Endodermal cell (in vitro differentiated cells): ENCODE results near the gene B4GALNT1. TPM values are rescaled to one million over a fixed set of nuclear protein-coding genes. Genes with fewer than 3 reads are reported as not detected.
A peak's percentile ranks its signal among the peaks of the same experiment; 100 is the strongest.

Source experiments
- DNase-seq: peaks from one replicate; pipeline ENCODE4 v3.0.0-alpha.2; 2017
- H3K27ac ChIP-seq: 2 replicates; pipeline ENCODE4 v1.5.1; 2013; ENCODE audit warnings: mild to moderate bottlenecking, low read depth, low read length, moderate library complexity
- H3K27me3 ChIP-seq: 2 replicates; pipeline ENCODE4 v1.6.1; 2013; ENCODE audit warnings: mild to moderate bottlenecking, low read length, moderate library complexity; ENCODE audit not compliant: insufficient read depth, control insufficient read depth, poor library complexity, severe bottlenecking
- H3K36me3 ChIP-seq: 2 replicates; pipeline ENCODE4 v1.7.0; 2013; ENCODE audit warnings: mild to moderate bottlenecking, low read length, moderate library complexity; ENCODE audit not compliant: control insufficient read depth, insufficient read depth
- H3K4me1 ChIP-seq: one replicate; pipeline ENCODE4 v1.7.0; 2013; ENCODE audit warnings: low read length; ENCODE audit not compliant: control insufficient read depth, insufficient read depth
- H3K4me3 ChIP-seq: 2 replicates; pipeline ENCODE4 v1.5.1; 2013; ENCODE audit warnings: mild to moderate bottlenecking, low read length, moderate library complexity
- H3K9ac ChIP-seq: 2 replicates; pipeline ENCODE4 v1.6.1; 2013; ENCODE audit warnings: mild to moderate bottlenecking, low read length, moderate library complexity; ENCODE audit not compliant: poor library complexity, severe bottlenecking; ENCODE audit errors: extremely low read depth
- H3K9me3 ChIP-seq: 2 replicates; pipeline ENCODE4 v1.6.1; 2013; ENCODE audit warnings: mild to moderate bottlenecking, low read length, moderate library complexity; ENCODE audit not compliant: control insufficient read depth
- H3K27ac Mint-ChIP-seq: 2 replicates; pipeline ENCODE4 v1.8.0; 2020; ENCODE audit warnings: mixed read lengths
- H3K27me3 Mint-ChIP-seq: 2 replicates; pipeline ENCODE4 v1.8.0; 2021; ENCODE audit warnings: mild to moderate bottlenecking, mixed read lengths; ENCODE audit not compliant: insufficient read depth
- H3K36me3 Mint-ChIP-seq: 2 replicates; pipeline ENCODE4 v1.8.0; 2020; ENCODE audit warnings: low read depth, mixed read lengths
- H3K4me1 Mint-ChIP-seq: 2 replicates; pipeline ENCODE4 v1.8.0; 2020; ENCODE audit warnings: mixed read lengths
- H3K4me3 Mint-ChIP-seq: 2 replicates; pipeline ENCODE4 v1.8.0; 2020; ENCODE audit warnings: mild to moderate bottlenecking, moderate library complexity, mixed read lengths
- H3K9me3 Mint-ChIP-seq: 2 replicates; pipeline ENCODE4 v1.8.0; 2020; ENCODE audit warnings: mild to moderate bottlenecking, mixed read lengths
- WGBS, 2 experiments: methylation state at CpG; one replicate each; pipeline versions ENCODE4 v1.1.5 to v1.1.7; 2013; ENCODE audit warnings: missing lambda C conversion rate in 2 of 2, mixed read lengths in 1 of 2; ENCODE audit not compliant: insufficient coverage in 1 of 2, insufficient read length in 1 of 2; 5-methylcytosine and 5-hydroxymethylcytosine counted together
- total RNA-seq, 2 donors: library from RNA; stranded (reverse); fragmentation: NEBNext Ultra II Directional in 1 of 2; extraction: Animal tissue kit (Norgen Biotek cat#: 25700) in 1 of 2; gene quantifications; 2 replicates in 1 of 2; 3 replicates in 1 of 2; pipeline ENCODE4 v1.2.1, GENCODE V29; 2021
- TF ChIP-seq, protein P1 (sequence below): fragments of 200-600 bp; sonication (generic); conservative IDR thresholded peaks from 2 replicates; pipeline ENCODE4 v1.5.0; 2021; ENCODE audit warnings: antibody characterized with exemption, mild to moderate bottlenecking

Gene B4GALNT1
- total RNA-seq, 2 donors from 2014 or later, result 0.49 to 0.66 TPM

DNA sequence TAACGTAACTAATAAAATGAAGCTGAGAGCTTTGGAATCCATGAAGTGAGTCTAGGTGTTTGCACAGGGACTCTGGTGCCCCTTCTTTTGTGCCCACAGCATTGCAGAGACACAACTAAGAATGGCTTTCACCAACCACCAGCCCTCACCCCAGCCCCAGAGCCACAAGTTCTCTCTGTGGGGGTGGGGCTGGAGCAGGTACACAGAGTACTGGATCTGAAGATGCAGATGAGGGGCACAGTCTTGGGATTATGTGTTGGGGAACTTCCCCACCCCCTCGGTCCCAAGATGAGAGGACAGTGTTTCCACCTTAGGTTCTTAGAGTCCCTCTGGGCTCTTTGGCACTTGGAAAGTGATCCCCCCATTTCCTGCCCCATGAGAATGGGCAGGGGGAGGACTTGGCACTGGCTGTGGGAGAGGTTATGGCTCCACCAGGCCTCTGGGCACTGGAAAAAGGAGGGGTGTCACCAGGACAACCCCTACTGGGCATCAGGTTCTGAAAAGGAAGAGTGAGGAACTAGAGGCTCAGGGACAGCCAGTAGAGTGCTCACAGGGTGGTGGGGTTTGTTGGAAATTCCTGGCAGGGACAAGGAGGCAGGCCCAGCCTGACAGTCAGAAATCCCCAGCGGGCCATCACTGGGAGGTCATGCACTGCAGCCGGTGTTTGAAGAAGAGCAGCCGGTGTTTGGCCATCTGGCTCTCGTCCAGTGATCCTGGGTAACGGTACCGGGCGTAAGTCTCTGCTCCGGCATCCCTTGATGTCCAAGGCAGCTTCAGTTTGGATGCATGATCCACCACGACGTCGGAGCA, 6.7 kb downstream of the B4GALNT1 start:
- H3K27ac Mint-ChIP-seq, result no peak overlapping the region

DNA sequence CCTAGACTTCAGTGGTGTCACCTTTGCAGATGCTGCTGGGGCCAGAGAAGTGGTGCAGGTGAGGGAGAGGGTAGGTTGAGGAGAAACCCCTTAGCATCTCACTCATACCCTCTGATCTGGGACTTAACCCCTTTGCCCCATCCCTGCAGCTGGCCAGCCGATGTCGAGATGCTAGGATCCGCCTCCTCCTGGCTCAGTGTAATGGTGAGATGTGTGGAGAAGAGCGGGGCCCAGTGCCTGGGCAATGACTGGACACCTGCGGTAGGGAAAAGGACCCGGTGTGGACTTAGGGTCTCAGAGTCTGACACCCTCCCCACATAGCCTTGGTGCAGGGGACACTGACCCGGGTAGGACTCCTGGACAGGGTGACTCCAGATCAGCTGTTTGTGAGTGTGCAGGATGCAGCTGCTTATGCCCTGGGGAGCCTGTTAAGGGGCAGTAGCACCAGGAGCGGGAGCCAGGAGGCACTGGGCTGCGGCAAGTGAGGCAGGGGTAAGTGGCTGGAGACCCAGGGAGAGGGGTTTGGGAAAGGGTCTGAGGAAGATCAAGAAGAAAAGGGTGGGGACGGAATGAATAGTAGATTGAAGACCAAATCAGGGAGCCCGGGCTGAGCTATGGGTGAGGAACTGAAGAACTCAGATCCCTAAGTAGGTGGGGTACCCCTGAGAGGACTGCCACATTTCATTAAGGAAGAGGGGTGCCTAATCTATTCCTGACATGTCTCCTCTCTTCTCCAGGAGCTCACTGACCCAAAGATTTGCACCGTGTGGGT, 7.6 kb downstream of the B4GALNT1 start:
- no peaks in the 10 kb centered on the region for H3K36me3 ChIP-seq
- H3K4me1 ChIP-seq, result no peaks in the 10 kb centered on the region
- Mint-ChIP-seq H3K27ac (no peak overlapping the region), H3K36me3 (no peaks in the 10 kb centered on the region), H3K4me1 (peaks cover 19% of the 10 kb centered on the region), H3K9me3 (no peaks in the 10 kb centered on the region), H3K4me3 (no peak overlapping the region), H3K27me3 (peaks cover 100% of the 10 kb centered on the region)
- TF ChIP-seq, protein P1, sequence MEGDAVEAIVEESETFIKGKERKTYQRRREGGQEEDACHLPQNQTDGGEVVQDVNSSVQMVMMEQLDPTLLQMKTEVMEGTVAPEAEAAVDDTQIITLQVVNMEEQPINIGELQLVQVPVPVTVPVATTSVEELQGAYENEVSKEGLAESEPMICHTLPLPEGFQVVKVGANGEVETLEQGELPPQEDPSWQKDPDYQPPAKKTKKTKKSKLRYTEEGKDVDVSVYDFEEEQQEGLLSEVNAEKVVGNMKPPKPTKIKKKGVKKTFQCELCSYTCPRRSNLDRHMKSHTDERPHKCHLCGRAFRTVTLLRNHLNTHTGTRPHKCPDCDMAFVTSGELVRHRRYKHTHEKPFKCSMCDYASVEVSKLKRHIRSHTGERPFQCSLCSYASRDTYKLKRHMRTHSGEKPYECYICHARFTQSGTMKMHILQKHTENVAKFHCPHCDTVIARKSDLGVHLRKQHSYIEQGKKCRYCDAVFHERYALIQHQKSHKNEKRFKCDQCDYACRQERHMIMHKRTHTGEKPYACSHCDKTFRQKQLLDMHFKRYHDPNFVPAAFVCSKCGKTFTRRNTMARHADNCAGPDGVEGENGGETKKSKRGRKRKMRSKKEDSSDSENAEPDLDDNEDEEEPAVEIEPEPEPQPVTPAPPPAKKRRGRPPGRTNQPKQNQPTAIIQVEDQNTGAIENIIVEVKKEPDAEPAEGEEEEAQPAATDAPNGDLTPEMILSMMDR, result no peak
- H3K9ac ChIP-seq, result no peak overlapping the region
- peak; percentile 42 for DNase-seq
- H3K27me3 ChIP-seq, result peaks cover 99% of the 10 kb centered on the region
- 78 to 90% methylated on average over 6 to 12 of the region's 12 CpGs for WGBS, 2 experiments
- H3K9me3 ChIP-seq, result no peaks in the 10 kb centered on the region
- no peak overlapping the region for H3K27ac ChIP-seq
- H3K4me3 ChIP-seq, result no peak overlapping the region

More for the DNA sequence above, 6.7 kb downstream of the B4GALNT1 start:
- H3K27ac ChIP-seq, result no peak overlapping the region
- no peaks in the 10 kb centered on the region for H3K9me3 ChIP-seq
- H3K4me3 ChIP-seq, result no peak overlapping the region
- Mint-ChIP-seq H3K27me3 (peaks cover 100% of the 10 kb centered on the region), H3K36me3 (no peaks in the 10 kb centered on the region), H3K9me3 (no peaks in the 10 kb centered on the region), H3K4me1 (peaks cover 10% of the 10 kb centered on the region), H3K4me3 (no peak overlapping the region)
- H3K4me1 ChIP-seq, result no peaks in the 10 kb centered on the region
- H3K27me3 ChIP-seq, result peaks cover 99% of the 10 kb centered on the region
- no peaks in the 10 kb centered on the region for H3K36me3 ChIP-seq
- TF ChIP-seq, protein P1, result no peak
- DNase-seq, result peak; percentile 46
- H3K9ac ChIP-seq, result no peak overlapping the region
- WGBS, 2 experiments, result 86 to 100% methylated on average over 4 to 13 of the region's 13 CpGs

DNA sequence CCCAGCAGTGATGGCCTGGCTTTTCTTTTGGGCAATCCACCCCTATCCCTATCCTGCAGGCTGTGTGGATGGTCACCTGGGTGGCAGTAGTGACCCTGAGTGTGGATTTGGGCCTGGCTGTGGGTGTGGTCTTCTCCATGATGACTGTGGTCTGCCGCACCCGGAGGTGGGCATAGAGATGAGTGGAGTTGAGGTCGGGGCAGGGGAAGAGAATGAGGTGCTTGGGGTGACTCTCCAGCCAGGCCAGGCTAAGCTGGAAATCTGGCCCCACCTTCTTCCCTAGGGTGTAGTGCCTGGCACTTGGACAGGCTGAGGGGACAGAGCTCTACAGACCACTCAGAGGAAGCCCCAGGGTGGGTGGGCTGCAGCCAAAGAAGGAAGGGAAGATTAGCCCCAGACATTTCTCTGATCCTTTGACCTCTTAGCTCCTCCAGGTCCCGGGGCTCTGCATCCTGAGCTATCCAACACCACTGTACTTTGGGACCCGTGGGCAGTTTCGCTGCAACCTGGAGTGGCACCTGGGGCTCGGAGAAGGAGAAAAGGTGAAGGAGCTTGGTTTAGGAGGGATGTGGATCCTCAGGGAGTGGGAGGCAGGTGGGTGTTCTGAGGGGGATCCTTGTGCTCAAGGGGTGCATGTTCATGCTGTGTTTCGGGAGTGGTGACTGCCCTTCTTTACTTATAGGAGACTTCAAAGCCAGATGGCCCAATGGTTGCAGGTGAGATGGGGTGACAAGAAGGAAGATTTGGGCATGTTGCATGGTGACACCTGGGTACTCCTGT, 8.4 kb downstream of the B4GALNT1 start:
- Mint-ChIP-seq H3K36me3 (no peaks in the 10 kb centered on the region), H3K27ac (no peak overlapping the region), H3K27me3 (peaks cover 100% of the 10 kb centered on the region), H3K4me1 (peaks cover 20% of the 10 kb centered on the region), H3K4me3 (no peak overlapping the region), H3K9me3 (no peaks in the 10 kb centered on the region)
- Histone ChIP-seq H3K27ac (no peak overlapping the region), H3K4me3 (no peak overlapping the region), H3K9me3 (no peaks in the 10 kb centered on the region), H3K27me3 (peaks cover 99% of the 10 kb centered on the region), H3K9ac (no peak overlapping the region), H3K4me1 (no peaks in the 10 kb centered on the region), H3K36me3 (no peaks in the 10 kb centered on the region)
- WGBS, 2 experiments, result 83 to 100% methylated on average over 1 to 8 of the region's 8 CpGs
- DNase-seq, result no peak
- TF ChIP-seq, protein P1, result no peak
